ENCODE results near the gene HHATL. TPM values are rescaled to one million over a fixed set of nuclear protein-coding genes. Genes with fewer than 3 reads are reported as not detected.

The HHATL gene
- total RNA-seq, 1 donor from 2014 or later = not detected

DNA sequence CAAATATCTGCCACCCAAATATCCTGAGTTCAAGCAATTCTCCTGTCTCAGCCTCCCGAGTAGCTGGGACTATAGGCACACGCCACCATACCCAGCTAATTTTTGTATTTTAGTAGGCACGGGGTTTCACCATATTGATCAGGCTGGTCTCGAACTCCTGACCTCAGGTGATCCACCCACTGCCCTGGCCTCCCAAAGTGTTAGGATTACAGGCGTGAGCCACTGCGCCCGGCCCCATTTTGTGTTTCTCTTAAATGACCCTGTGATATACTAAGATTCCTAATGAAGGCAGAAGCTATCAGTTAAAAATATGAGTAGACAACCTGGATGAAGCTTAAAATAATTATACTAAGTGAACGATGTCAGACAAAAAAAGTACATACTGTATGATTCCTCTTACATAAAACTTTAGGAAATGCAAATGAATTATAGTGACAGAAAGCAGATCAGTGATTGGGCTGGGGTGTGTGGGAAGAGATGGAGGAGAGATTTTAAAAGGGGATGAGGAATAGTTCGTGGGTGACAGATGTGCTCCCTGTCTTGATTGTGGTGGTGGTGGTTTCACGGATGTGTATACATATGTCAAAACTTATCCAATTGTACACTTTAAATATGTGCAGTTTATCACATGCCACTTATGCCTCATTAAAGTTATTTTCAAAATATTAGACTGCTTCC, 21.1 kb downstream of the HHATL start:
- peaks cover 8% of the 10 kb centered on the region for H3K9me3 Mint-ChIP-seq (ENCODE audit: low read depth)

DNA sequence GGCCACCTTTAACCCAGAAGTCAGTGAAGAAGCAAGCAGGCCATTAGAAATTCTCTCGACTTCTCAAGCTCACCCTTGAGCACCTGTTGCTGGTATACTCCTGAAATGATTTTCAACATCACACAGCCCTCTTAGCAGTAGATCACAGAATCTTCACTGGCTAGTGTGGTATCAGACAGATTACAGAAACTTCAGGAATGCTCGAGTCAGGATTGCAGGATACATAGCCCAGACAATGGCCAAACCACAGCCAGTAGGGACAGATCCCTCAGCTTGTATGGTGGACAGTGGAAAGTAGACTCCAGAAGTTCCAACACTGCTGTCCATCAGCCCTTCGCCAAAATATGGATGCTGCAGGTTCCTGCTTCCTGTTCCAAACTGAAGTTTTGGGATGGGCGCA, 21.8 kb downstream of the HHATL start:
- Mint-ChIP-seq H3K9me3 (ENCODE audit: low read depth) (peaks cover 15% of the 10 kb centered on the region), H3K27me3 (peaks cover 7% of the 10 kb centered on the region), H3K4me1 (ENCODE audit: low read depth) (no peaks in the 10 kb centered on the region), H3K4me3 (ENCODE audit: low read depth) (no peak overlapping the region), H3K27ac (no peak overlapping the region), H3K36me3 (ENCODE audit: insufficient read depth) (no peaks in the 10 kb centered on the region)
- TF ChIP-seq, protein P1, sequence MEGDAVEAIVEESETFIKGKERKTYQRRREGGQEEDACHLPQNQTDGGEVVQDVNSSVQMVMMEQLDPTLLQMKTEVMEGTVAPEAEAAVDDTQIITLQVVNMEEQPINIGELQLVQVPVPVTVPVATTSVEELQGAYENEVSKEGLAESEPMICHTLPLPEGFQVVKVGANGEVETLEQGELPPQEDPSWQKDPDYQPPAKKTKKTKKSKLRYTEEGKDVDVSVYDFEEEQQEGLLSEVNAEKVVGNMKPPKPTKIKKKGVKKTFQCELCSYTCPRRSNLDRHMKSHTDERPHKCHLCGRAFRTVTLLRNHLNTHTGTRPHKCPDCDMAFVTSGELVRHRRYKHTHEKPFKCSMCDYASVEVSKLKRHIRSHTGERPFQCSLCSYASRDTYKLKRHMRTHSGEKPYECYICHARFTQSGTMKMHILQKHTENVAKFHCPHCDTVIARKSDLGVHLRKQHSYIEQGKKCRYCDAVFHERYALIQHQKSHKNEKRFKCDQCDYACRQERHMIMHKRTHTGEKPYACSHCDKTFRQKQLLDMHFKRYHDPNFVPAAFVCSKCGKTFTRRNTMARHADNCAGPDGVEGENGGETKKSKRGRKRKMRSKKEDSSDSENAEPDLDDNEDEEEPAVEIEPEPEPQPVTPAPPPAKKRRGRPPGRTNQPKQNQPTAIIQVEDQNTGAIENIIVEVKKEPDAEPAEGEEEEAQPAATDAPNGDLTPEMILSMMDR (IDR thresholded peaks at IDR 0.05; ENCODE audit: unreplicated experiment) = no peak
- no peak for DNase-seq (ENCODE audit: low spot score, unreplicated experiment)

More for the DNA sequence above, 21.1 kb downstream of the HHATL start:
- peaks cover 7% of the 10 kb centered on the region for H3K27me3 Mint-ChIP-seq
- H3K27ac Mint-ChIP-seq = no peak overlapping the region
- TF ChIP-seq, protein P1 (IDR thresholded peaks at IDR 0.05; ENCODE audit: unreplicated experiment) = no peak
- H3K4me1 Mint-ChIP-seq (ENCODE audit: low read depth) = no peaks in the 10 kb centered on the region
- DNase-seq (ENCODE audit: low spot score, unreplicated experiment) = no peak
- H3K36me3 Mint-ChIP-seq (ENCODE audit: insufficient read depth) = no peaks in the 10 kb centered on the region
- H3K4me3 Mint-ChIP-seq (ENCODE audit: low read depth) = no peak overlapping the region

DNA sequence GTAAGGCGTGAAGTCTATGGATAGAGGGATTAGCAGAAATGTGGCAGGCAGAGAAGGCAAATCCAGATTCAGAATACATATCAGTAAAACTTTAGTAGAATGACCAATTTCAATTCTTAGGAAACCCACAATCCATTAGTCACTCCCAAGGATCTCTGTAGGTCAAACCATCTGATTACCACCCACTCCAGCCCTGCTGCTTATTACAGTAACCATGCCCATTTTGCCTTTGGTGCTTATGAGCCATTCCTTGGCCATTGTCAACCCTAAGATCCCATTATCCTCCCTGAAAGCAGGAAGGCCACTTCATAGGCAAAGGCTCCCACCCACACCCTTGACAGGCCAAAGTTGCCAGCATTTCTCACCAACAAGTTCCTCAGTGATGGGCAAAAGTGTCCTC, 22.3 kb downstream of the HHATL start:
- no peak for DNase-seq (ENCODE audit: low spot score, unreplicated experiment)
- no peak overlapping the region for H3K27ac Mint-ChIP-seq
- H3K4me1 Mint-ChIP-seq (ENCODE audit: low read depth) = no peaks in the 10 kb centered on the region
- H3K4me3 Mint-ChIP-seq (ENCODE audit: low read depth) = no peak overlapping the region
- no peaks in the 10 kb centered on the region for H3K36me3 Mint-ChIP-seq (ENCODE audit: insufficient read depth)
- peaks cover 7% of the 10 kb centered on the region for H3K27me3 Mint-ChIP-seq
- peaks cover 16% of the 10 kb centered on the region for H3K9me3 Mint-ChIP-seq (ENCODE audit: low read depth)
- TF ChIP-seq, protein P1 (IDR thresholded peaks at IDR 0.05; ENCODE audit: unreplicated experiment) = no peak

DNA sequence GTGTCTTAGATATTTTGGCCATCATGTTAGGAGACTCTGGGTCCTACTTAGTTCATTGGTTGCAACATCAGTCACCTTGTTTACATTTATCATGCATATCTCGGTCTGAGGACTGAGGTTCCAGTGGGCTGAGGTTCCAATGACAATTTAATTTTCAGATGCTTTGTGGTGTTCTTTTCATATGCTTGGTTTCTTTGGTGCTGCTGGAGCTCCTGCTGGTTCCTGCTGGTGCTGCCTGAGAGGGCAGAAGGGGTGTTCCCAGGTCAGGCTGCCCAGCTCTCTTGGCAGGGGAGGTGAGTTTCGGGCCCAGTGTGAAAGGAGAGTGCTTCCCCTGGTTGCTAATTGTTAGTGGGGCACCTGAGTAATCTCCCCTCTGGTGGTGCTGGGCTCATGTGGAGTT, 24.2 kb downstream of the HHATL start:
- Mint-ChIP-seq H3K9me3 (ENCODE audit: low read depth) (peaks cover 16% of the 10 kb centered on the region), H3K36me3 (ENCODE audit: insufficient read depth) (no peaks in the 10 kb centered on the region), H3K4me1 (ENCODE audit: low read depth) (no peaks in the 10 kb centered on the region), H3K27me3 (peaks cover 10% of the 10 kb centered on the region), H3K27ac (no peak overlapping the region), H3K4me3 (ENCODE audit: low read depth) (no peak overlapping the region)
- TF ChIP-seq, protein P1 (IDR thresholded peaks at IDR 0.05; ENCODE audit: unreplicated experiment) = no peak
- DNase-seq (ENCODE audit: low spot score, unreplicated experiment) = no peak

DNA sequence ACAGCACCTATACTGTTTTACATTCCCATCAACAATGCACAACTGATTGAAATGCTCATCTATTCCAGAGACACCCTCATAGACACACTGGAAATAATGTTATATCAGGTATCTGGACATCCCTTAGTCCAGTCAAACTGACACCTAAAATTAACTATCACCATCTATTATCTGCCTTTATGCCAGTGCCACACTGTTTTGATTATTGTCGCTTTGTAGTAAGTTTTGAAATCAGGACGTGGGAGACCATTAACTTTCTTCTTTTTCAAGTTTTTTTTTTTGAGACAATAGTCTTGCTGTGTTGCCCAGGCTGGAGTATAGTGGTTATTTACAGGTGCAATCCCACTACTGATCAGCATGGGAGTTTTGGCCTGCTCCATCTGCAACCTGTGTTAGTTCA, 26.7 kb downstream of the HHATL start:
- no peak overlapping the region for H3K27ac Mint-ChIP-seq
- TF ChIP-seq, protein P1 (IDR thresholded peaks at IDR 0.05; ENCODE audit: unreplicated experiment) = no peak
- no peak overlapping the region for H3K4me3 Mint-ChIP-seq (ENCODE audit: low read depth)
- peaks cover 5% of the 10 kb centered on the region for H3K27me3 Mint-ChIP-seq
- H3K36me3 Mint-ChIP-seq (ENCODE audit: insufficient read depth) = no peaks in the 10 kb centered on the region
- no peaks in the 10 kb centered on the region for H3K4me1 Mint-ChIP-seq (ENCODE audit: low read depth)
- peaks cover 16% of the 10 kb centered on the region for H3K9me3 Mint-ChIP-seq (ENCODE audit: low read depth)
- DNase-seq (ENCODE audit: low spot score, unreplicated experiment) = no peak

Measured in progenitor cell of endocrine pancreas (in vitro differentiated cells).